Measurements from ENCODE around the gene PLEKHA8.
"Not testable (repeated sequence)": the region's sequence is repeated elsewhere in the genome, so short reads cannot be mapped to it uniquely, and the experiment has no call there.

Gene PLEKHA8

DNA sequence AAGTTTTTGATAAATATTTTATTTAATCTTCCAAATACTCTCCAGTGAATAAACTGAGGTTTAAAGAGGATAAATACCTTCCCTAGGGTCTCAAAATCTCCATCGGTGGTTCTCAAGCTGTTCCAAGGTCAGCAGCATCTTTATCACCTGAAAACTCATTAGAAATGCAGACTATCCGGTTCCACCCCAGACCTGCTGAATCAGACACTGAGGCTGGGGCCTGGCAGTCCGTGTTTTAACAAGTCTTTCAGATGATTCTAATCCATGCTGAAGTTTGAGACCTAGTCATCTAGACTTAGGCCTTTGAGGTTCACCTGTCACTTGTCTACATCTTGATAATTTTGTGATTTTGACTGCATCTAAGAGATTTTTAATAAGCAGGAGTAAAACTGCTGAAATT is 37.5 kb downstream of the PLEKHA8 start:
- DNase-seq (ENCODE audit: low read depth in 2 of 2) = no peak

DNA sequence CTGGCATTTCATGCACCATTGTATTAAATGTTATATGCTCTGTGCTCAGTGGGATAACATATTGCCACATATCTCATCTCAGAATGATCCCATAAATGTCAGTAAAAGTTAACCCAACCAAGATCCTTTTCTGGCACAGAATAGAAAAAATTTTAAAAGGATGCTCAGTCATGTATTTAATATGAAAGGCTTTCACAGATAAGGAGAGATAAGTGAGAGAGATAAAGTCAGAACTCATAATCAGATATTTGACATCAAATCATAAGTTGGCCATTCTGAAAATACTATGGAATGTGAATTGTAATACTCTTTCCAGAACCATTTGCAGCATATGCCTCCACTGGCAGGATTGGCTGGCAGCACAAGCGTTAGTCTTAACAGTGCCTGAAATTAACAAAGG is 38.5 kb downstream of the PLEKHA8 start:
- no peak for DNase-seq (ENCODE audit: low read depth in 2 of 2)

DNA sequence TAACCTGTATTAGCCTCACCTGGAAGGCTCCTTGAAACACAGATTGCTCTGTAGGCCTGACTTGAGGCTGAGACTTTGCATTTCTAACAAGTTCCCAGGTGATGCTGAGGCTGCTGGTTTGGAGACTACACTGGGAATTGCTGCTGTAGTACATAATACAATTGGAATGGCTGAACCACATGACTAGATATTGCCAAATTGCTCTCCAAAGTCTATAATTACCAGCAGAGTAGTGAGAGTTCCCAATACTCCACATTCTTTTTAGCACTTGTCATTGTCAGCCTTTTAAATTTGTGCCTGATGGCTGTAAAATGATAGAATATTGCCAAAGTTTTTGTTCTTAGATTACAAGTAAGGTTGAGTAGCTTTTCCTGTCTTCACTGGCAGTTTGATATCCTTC is 39.9 kb downstream of the PLEKHA8 start:
- DNase-seq (ENCODE audit: low read depth in 2 of 2) = no peak

DNA sequence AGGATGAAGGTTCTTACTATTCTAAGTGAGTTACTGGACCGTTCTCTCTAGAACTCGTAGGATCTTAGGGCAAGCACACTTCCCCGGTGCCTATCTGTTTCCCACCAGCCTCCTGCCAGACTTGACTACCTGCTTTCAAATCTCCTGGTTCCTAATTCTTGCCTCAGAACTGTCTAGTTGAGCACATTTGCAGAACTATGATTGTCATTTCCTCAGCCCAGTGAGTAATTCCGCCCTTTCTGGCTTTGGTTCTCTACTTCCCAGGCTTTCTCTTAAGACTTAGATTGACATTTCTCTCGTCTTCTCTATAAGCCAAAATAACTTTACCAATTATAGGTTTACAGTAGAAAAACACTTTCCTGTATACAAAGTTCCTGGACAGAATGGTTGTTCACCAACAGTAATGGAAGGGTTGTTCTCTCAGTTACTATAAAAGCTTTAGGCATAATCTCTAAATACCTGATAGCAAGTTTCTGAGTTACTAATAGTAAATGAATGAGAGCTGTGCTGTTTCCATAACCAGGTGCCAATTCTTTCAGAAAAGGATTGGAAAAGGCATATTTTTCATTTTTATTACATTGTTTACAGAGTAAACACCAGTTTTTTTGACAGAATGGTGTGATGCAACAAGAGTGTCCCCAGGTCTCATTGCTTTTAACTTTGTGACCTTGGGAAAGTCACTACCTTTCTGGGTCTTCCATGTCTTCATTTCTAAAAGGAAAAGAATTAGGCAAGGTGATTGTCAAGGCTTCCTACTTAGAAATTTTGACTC is 41.1 kb downstream of the PLEKHA8 start:
- DNase-seq (ENCODE audit: low read depth in 2 of 2) = no peak

DNA sequence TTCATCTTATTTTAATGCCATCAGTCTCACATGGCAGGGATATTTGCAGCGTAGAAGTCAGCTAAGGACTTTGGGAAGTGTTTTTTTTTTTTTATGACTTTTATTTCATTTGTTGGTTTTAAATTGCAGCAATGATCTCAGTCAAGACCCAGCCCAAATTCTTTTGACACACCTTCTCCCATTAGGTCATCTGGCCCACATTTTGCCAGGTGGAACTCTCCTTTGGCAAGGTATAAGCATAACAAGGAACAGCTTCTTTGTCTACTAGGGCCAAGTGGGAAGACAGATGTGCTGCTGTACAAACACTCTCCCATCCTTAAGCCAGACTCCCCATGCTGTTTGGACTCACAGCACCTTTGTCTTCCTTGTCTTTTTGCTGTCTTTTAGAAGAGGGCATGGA is 41.8 kb downstream of the PLEKHA8 start:
- DNase-seq (ENCODE audit: low read depth in 2 of 2) = no peak

DNA sequence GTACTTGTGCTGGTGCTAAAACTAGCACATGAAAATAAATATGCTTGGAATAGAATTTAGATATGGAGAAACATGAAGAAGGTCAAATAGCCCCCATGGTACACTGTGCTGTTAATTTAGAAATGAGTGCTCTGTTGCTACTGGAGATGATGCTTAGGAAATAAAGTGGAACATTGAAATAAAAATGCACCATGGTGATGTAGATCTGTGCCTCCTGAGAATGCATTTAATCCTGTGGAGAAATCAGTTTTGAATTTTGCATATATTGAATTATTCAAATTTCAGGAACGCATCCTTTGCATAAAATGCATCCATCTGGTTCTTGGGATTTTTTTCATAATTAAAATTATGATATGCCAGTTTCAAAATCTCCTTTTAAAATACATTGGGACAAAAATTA is 44.5 kb downstream of the PLEKHA8 start:
- DNase-seq (ENCODE audit: low read depth in 2 of 2) = no peak

DNA sequence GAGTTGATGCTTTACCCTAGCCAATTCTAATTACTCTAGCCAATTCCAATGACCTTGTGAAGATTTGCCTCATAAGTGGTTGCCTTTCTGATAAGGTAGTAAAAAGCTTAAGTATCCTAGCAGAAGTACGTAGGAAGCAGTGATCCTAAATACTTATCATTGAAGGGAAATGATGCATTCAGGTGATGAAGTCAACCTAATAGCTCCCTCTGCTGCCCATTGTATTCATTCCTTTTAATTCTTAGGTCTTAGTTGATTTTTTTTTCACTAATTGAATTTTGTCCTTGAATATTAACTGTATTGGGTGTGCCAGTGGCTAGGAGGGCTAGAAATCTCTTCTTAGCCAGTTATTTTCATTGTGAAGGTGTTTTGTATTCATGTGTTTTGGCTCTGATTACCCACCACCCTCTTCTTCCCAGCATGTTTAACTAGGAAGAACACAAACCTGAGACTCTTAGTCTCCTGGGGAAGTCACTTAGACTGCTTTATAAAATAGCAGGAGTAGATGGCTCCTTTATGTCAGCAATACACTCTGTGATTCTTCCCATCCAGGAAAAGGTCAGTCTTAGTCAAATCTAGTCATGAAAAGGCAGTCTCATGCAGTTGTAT is 46.3 kb downstream of the PLEKHA8 start:
- DNase-seq (ENCODE audit: low read depth in 2 of 2) = no peak

DNA sequence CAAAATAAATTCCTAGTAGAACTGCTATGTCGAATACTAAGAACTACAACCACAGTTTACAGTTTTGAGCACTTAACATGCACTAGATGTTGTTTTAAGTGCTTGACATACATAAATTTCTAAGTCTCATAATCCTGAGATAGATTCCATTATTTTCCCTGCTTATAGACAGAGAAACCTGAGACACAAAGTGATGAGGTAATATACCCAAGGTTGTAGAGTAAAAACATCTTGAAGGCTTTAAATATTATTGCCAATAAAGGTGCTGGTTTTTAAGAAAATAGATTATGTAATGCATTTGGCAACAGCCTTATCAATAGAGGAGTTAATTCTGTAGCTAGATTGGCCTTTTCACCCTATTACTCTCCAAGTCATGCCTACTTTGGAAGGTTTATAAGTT is 48.2 kb downstream of the PLEKHA8 start:
- no peak for DNase-seq (ENCODE audit: low read depth in 2 of 2)

DNA sequence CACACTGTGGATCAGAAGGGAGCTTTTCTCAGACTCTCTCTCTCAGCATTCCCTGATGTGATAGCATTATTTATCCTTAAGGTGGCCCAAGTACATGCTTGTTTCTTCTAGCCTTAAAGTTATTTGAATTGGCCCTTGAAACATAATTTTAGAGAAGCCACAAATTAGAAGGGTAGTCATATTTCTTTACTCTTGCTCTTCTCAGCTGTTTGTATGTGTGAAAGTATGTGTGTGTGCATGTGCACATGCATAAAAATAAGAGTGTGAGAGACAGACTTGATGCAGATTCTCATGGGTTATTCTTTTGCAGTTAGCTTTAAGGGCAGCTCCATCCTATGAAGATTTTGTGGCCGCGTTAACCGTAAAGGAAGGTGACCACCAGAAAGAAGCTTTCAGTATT is 50.1 kb downstream of the PLEKHA8 start:
- DNase-seq (ENCODE audit: low read depth in 2 of 2) = no peak

DNA sequence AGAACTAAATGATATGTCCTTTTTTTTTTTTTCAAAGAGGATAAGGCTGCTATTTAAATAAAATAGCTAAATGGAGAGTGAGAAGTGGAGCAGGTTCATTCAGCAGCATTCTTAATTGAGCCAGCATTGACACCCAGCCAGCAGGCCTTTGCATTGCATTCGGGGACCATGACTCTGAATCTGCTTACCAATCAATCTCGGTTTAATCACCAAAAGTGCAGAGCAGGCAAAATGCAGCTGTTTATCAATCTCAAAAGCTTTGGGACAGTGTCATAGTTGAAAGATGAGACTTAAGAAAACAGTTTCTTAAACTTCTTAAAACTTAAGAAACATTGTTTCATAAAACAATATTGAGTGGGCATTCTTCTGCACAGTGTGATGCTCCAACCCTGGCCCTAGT is 51.7 kb downstream of the PLEKHA8 start:
- no peak for DNase-seq (ENCODE audit: low read depth in 2 of 2)

DNA sequence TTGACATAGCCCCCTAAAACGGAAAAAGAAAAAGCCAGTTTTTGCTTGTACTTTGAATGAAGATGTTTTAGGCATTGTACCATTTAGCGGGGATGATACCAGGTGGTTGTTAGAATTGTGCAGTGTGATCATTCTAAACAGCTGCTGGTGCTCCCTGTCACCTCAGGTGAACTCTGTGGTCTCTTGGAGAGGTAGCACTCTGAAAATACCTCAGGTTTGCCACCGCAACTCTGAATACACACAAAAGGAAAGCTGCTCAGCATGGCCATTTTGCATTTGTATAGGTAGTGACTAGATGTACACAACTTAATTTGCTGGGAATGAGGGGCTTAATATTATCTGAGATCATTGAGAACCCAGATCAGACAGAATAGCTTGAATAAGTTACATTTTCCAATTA is 52.6 kb downstream of the PLEKHA8 start:
- no peak for DNase-seq (ENCODE audit: low read depth in 2 of 2)

DNA sequence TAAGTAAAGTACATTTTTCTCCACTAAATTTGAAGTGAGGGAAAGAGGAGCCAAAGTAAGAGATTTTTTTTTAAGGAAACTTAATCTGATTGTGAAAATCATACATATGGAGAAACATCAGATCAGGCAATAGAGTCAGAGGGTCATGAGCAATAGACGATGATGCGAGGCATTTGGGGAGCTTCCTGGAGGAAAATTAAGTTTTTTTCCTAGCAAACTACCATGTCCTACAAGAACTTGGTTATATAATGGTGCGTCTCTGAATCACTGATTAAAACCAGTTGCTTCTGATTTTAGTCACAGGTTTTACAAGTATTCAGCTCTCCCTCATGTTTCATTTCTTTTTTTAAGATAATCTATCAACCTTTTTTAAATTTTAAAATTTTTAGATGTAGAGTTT is 54.5 kb downstream of the PLEKHA8 start:
- DNase-seq (ENCODE audit: low read depth in 2 of 2) = no peak

DNA sequence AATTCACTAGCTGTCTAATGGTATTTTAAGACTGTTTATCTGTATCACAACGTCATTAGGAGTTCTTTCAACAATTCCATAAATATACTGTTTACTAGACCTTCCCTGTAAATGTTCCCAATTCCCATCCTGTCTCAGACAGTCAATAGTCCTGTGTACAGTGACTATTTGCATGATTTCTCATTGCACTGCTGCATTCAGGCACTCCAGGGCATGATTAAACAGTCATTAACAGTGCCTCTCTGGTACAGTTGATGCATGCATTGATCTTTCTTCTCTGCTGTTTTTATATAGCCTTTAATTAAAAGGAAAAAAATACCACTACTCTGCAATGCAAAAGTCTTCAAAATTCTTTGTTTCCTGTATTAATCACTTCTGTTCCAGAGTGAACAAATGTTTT is 55.1 kb downstream of the PLEKHA8 start:
- no peak for DNase-seq (ENCODE audit: low read depth in 2 of 2)

DNA sequence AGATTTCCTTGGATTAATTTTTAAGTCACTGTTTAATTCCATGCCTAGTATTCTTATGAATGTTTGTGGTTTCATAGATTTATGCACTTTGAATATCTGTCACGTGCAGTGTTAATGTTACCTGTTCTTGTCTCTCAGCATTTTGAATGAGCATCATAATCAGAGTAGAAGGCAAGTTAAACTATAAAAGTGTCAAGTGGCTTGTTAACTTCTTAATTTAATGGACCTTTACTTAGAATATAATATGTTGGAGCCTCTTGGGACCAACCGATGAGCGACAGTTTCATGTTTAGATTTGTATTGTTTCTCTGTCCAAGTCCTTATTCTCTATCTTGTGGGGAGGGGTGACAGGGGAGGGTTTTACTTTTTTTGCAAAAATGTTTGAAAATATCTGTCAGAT is 56.0 kb downstream of the PLEKHA8 start:
- no peak for DNase-seq (ENCODE audit: low read depth in 2 of 2)

DNA sequence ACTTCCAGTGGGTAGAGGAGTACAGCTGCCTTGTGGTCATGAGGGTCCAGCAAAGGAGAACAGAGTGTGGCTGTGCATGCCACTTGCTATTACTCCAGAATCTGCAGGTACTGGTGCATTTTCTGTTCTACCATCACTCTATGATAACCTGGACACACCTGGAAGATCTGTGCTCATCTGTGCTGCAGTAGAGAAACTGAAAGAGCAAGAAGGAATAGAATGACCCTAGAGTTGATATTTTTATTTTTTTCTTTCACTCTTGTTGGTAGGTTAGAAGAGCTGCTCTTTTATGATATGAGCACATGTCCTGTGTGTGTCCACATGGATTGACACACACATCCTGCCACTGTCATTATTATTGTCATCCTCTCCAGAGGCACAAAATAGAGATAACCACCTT is 58.3 kb downstream of the PLEKHA8 start:
- DNase-seq (ENCODE audit: low read depth in 2 of 2) = no peak

DNA sequence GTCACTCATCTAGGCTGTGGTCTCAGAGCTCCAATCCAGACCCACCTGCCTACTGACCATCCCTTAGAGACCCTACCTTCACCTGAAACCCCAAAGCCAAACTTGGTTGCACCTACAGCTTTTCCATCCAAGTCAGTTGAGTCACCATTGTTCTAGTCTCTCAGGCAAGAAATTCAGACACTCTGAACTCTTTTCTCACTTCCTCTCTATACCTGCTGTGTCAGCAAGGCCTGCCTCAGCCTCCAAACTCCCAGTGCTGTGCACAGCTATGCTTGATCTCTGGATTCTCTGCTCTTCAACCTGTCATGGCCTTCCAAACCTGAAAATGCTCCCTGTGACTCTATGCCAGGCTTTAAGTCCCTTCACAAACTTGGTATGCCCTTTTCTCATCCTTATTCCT is 59.2 kb downstream of the PLEKHA8 start:
- no peak for DNase-seq (ENCODE audit: low read depth in 2 of 2)

DNA sequence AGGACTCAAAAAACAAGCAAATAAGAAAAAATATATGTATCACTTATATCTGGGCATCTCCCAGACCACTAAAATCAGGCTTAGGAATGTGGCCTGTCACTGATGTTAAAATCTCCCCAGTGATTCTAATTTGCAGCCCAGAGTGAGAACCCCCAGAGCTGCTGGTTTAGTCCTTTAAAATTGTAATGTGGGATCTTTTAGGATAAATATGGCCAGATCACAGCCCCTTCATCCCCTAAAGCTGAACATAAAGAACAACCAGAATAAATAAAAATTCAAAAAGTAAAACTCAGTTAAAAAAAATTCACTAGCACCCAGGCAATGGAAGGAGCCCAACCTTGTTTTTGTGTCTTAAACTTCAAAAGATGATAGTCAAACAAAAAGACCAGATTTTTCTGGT is 60.1 kb downstream of the PLEKHA8 start:
- DNase-seq (ENCODE audit: low read depth in 2 of 2) = no peak

DNA sequence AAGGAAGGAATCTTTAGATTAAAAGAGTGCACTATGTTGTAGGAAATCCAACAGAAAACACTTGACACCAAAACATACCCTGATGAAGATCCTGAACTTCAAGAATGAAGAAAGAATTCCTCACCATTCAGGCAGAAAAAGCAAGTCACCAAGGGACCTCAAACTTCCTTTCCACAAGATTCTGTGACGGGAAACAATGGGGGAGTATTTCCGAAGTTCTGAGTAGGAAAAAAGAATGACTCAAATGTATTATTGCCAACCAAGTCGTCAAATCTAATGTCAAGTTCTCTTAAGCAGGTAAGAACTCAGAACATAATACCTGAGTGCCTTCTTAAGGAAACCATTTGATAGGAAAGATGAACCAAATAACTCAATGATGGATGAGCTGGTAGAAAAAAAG is 61.9 kb downstream of the PLEKHA8 start:
- no peak for DNase-seq (ENCODE audit: low read depth in 2 of 2)

DNA sequence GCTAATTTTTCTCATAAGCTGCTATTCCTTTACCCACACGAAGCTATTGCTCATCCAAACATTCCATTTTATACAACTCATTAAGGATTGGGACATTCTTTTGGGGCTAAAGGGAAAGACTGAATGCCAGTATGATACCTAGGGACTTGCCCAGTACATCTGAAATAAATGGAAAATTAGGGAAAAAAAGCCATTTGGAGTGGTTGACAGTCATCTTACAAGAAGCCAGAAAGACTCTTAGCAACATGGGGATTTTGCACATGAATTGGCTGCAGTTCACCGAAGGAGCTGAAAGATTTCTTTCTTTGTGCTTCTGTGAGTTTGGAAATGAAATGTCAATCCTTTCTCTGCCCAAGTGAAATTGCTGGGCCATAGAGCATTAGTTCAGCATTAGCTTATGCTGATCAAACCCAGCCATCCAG is 63.3 kb downstream of the PLEKHA8 start:
- DNase-seq (ENCODE audit: low read depth in 2 of 2) = no peak

DNA sequence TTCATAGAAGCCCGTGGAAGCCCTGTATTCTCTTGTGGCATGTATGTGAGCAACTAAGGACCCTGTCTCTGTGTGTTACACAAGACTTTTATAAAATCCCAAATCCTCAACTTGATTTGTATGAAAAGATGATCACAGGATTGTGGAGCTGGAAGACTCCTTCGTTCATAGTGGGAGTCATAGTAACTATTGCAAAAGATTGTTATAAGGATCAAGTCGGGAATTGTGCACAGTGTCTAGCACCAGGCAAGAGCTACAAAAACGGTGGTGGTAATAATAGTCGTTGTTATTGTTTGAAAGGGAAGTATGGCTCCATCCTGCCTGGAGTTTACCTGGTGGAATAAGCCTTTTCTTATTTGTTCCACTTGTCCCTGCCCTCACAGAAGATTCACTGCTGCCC is 63.8 kb downstream of the PLEKHA8 start:
- no peak for DNase-seq (ENCODE audit: low read depth in 2 of 2)

DNA sequence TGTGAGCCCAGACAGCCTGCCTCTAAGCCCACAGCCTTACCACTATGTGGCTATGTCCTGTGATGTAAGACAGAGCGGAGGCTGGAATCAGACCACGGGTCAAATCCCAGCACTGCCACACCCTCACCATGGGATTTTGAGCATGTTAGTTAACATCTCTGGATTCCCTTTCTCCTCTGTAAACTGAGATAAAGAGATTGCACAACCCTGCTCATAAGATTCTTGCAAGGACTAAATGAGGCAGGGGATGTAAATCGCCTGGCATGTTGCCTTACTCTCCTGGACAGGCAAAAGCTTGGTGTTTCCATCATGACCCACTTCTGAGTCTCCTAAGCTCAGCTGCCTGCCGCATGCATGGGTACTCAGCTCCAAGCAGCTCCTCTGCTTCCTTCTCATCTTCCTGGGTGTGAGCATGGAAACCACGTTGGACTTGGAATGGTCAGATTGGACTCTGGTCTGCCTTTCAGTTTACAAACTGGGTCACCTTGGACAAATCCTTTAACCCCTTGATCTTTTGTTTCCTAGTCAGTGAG is 65.3 kb downstream of the PLEKHA8 start:
- DNase-seq (ENCODE audit: low read depth in 2 of 2) = no peak

DNA sequence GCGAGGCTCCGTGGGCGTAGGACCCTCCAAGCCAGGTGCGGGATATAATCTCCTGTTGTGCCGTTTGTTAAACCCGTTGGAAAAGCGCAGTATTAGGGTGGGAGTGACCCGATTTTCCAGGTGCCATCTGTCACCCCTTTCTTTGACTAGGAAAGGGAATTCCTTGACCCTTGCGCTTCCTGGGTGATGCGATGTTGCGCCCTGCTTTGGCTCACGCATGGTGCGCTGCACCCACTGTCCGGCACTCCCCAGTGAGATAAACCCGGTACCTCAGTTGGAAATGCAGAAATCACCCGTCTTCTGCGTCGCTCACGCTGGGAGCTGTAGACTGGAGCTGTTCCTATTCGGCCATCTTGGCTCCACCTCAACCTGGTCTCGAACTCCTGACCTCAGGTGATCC is 70.4 kb downstream of the PLEKHA8 start:
- not testable (repeated sequence) for DNase-seq (ENCODE audit: low read depth in 2 of 2)

DNA sequence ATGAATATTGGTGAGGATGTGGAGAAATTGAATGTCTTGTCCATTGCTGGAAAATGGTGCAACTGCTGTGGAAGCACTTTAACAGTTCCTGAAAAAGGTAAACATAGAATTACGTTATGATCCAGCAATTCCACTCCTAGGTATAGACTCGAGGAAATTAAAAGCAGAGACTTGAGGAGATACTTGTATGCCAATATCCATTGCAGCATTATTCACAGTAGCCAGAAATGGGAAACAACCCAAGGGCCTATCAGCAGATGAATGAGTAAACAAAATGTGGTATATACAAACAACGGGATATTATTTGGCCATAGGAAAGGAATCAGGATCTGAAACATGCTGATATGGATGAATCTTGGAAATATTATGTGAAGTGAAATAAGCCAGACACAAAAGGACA is 74.1 kb downstream of the PLEKHA8 start:
- no peak for DNase-seq (ENCODE audit: low read depth in 2 of 2)

DNA sequence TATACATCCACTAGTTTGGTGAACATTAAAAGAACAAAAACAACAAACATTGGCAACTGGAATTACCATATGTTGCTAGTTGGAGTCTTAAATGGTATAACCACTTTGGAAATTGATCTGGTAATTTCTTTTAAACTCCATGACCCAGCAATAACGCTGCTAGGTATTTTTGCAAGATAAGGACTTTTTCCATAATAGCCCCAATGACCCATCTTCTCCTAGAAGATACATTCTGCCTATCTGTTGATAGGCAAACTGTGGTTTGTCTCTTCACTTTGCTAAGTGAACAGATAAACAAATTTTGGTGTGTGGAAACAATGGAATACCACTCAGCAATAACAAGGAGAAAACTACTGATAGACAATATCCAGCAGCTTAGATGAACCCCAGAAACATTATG is 75.9 kb downstream of the PLEKHA8 start:
- DNase-seq (ENCODE audit: low read depth in 2 of 2) = no peak
